ENCODE measurements around the gene TP53I13.

- TF ChIP-seq ZFP41 (tag by site-specific recombination; IDR thresholded peaks at IDR 0.05; ENCODE audit: borderline replicate concordance), result no peak
- no peak for TF ChIP-seq ZNF248 (tag by site-specific recombination; IDR thresholded peaks at IDR 0.05)
- TF ChIP-seq ZNF266 (tag by site-specific recombination; IDR thresholded peaks at IDR 0.05; ENCODE audit: low read depth), result no peak
Measured at GRCh38 chr17:29618272-29619065, 50.0 kb downstream of the TP53I13 start.

Data from HEK293 (cell line).